NCI-H460 (cell line): ENCODE results near the gene ZNF362. TPM values are rescaled to one million over a fixed set of nuclear protein-coding genes. Genes with fewer than 3 reads are reported as not detected.

Experiments
- DNase-seq: peaks from one replicate; pipeline ENCODE4 v3.0.0-alpha.2; 2016; ENCODE audit warnings: low read depth; ENCODE audit errors: extremely low read depth
- total RNA-seq: library from RNA; depleted of rRNA; stranded (reverse); fragments of >200 nt; shearing (Covaris generic); gene quantifications from 2 replicates; pipeline ENCODE4 v1.2.3, GENCODE V29; 2014

Gene ZNF362
- total RNA-seq, 1 experiment from 2014 or later: 1.1 TPM

GRCh38 chr1:33267468-33268205 lies 11.3 kb downstream of the ZNF362 start:
- no peak for DNase-seq

DNA sequence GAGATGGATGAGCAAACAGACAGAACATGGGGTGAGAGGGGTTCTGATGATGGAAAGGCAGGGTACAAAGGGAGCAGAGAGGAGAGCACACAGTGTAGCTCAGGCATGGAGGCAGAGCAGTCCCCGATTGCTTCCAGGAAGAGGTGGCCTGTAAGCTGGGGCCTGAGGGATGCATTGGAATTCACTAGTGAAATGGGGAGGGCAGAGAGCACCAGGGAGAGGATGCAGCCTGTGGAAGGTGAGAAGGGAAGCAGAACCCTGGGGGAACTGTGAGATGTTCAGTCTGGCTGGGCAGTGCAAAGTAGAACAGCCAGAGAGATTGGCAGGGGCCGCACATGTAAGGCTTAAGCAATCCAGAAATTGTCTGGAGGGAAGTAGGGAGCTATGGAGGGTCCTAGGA lies 12.2 kb downstream of the ZNF362 start:
- no peak for DNase-seq

- no peak for DNase-seq
These were observed 12.8 kb downstream of the ZNF362 start for GRCh38 chr1:33268927-33269610.

DNA sequence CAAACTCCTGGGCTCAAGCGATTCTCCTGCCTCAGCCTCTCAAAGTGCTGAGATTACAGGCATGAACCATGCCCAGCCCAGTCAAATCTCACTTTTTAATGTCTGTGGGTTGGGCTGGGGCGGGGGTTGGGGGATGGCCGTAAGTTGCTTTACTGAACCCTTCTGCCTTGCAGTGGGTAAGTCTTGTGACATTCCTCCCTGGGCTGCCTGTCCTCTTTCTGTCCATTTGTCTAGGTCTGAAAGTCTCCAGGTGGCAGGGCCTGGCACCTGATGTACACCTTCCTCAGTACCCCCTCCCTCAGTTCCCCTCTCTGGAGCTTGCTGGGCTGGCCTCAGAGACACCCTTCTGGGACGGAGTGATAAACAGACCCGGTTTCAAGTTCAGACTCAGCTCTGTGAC lies 13.3 kb downstream of the ZNF362 start:
- no peak for DNase-seq

DNA sequence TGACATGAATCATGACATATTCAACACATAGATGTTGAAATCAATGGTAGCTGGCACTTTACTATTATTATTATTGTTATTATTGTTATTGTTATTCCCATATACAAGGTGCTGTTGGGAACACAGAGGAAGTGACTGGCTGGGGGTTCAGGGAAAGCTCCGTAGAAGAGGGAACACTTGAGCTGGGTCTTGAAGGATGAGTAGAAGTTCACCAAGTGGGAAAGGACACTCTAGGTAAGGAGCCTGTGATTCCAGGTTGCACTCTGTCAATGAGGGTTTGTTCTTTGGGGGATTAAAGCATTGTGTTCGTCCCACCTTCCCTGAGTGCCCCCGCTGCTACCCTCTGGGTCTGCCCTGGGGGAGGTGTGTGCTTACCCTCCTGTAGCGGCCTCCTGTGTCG lies 14.1 kb downstream of the ZNF362 start:
- no peak for DNase-seq

DNA sequence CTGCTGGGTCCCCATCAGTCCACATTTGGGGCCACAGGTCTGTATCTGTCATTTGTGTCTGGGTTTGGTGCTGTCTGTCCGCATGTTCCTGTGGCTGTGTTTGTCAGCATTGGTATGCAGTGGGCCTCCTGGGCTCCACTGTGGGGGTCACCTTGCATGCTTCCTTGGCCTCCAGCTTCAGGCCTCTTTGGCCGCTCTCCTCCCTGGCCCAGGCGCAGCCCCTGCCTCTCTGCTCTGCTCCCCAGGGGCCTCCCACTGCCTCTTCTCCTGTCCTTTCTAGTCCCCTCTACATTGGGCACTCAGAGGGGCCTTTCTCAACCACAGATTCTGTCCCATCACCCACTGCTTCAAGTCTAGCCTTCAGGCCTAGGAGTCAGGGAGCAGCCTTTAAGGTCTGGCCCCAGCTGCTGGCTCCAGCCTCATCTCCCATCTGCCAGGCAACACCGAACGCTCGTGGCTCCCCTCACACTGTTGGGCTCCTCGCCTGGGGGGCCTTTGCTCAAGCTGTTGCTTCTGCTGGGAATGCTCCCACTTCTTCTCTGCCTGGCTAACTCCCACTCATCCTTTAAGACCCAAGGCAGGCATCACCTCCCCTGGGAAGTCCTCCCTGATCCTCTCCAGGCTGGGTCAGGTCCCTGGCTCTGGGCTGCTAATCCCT lies 14.6 kb downstream of the ZNF362 start:
- no peak for DNase-seq

GRCh38 chr1:33271666-33272505 lies 15.6 kb downstream of the ZNF362 start:
- no peak for DNase-seq

- DNase-seq: no peak
These were observed 16.2 kb downstream of the ZNF362 start for GRCh38 chr1:33272509-33272908.

GRCh38 chr1:33272930-33273329 lies 16.6 kb downstream of the ZNF362 start:
- no peak for DNase-seq

GRCh38 chr1:33273406-33273805 lies 17.1 kb downstream of the ZNF362 start:
- DNase-seq: no peak

- DNase-seq: no peak
These were observed 17.7 kb downstream of the ZNF362 start for GRCh38 chr1:33273961-33274371.

- DNase-seq: no peak
These were observed 18.2 kb downstream of the ZNF362 start for GRCh38 chr1:33274446-33274845.

GRCh38 chr1:33275195-33275594 lies 18.9 kb downstream of the ZNF362 start:
- DNase-seq: no peak

GRCh38 chr1:33275706-33276572 lies 19.6 kb downstream of the ZNF362 start:
- DNase-seq: no peak

DNA sequence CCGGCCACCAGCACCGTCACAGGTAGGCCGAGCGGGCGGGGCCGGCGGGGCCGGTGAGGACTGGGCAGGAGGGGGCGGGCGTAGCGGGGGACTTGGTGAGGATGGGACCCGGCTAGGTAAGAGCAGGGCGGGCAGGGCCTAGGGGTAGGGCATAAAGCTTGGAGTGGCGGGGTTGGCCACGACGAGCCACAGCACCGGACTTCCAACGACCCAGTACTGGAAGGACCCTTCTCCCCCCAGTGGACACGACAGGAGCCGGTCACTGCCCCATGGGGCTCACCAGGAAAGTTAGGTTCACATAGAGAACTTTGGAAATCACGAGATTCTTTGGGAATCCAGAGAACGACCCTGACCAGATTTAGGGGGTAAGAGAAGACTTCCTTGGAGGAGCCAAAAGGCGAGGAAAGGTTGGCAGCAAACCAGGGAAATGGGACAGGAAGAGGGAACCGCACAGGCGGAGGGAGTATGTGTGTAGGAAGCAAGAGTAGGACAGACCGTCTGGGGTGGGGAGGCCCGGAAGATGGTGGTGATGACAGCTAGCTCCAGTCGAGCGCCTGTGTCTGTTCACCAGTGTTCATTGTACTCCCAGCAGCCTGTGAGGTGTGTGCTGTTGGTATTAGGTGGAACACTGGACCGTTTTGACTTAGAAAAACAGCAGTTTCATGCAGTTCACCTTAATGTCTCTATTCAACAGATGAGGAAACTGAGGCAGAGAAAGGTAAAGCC lies 20.4 kb downstream of the ZNF362 start:
- no peak for DNase-seq

- DNase-seq: no peak
These were observed 21.3 kb downstream of the ZNF362 start for GRCh38 chr1:33277488-33278084.

GRCh38 chr1:33280091-33280661 lies 23.9 kb downstream of the ZNF362 start:
- no peak for DNase-seq

DNA sequence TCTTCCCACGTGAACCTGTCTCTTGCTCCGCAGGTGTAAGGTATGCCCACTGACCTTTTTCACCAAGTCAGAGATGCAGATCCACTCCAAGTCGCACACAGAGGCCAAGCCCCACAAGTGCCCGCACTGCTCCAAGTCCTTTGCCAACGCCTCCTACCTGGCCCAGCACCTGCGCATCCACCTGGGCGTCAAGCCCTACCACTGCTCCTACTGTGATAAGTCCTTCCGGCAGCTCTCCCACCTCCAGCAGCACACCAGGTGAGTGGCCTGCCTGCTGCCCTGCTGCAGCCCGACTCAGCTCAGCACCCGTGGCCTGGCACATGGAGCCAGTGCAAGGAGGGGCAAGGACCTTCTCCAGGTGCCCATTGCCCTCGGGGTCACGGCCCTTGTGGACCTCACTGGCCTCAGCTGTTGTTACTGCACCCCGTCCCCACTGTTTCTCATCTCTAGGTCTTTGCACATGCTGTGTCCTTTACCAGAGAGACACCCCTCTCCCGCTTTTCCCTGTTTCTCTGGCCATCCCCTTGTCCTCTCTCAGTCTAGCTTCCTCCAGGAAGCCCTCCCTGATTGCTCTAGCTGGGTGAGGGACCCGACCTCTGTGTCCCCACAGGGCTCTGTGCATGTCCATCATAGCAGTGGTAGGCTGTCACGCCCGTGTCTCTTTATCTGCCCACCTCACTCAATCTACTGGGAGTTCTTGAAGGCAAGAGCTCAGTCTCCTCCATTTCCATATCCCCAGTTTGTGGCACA lies 25.4 kb downstream of the ZNF362 start:
- no peak for DNase-seq
